GM21528 (cell line): ENCODE data around the gene GALNT16.
"Not testable (repeated sequence)": the region's sequence is repeated elsewhere in the genome, so short reads cannot be mapped to it uniquely, and the experiment has no call there.

Experiments
- ATAC-seq: cut with Tn5 transposase; IDR thresholded peaks from one replicate; pipeline ENCODE4 v1.9.1; 2021; ENCODE audit warnings: mild to moderate bottlenecking, moderate library complexity; ENCODE audit not compliant: unreplicated experiment, low FRiP score

Gene GALNT16

GRCh38 chr14:69259527-69260189 is at the start of gene GALNT16:
TSS of gene GALNT16 (plus strand) at chr14:69260158. CDS start at chr14:69260291, 133 bp downstream.
- no peak for ATAC-seq

- no peak for ATAC-seq
These were observed 45.6 kb upstream of the GALNT16 start for GRCh38 chr14:69214393-69214792.

GRCh38 chr14:69217663-69218062 is 42.3 kb upstream of the GALNT16 start:
- ATAC-seq: not testable (repeated sequence)

- ATAC-seq: no peak
These were observed 35.0 kb upstream of the GALNT16 start for GRCh38 chr14:69224946-69225345.

GRCh38 chr14:69226178-69226577 is 33.8 kb upstream of the GALNT16 start:
- no peak for ATAC-seq

GRCh38 chr14:69226736-69227135 is 33.2 kb upstream of the GALNT16 start:
- no peak for ATAC-seq

GRCh38 chr14:69231486-69231885 is 28.5 kb upstream of the GALNT16 start:
- ATAC-seq: no peak

GRCh38 chr14:69232388-69232787 is 27.6 kb upstream of the GALNT16 start:
- ATAC-seq: no peak

GRCh38 chr14:69234106-69234505 is 25.9 kb upstream of the GALNT16 start:
- ATAC-seq: no peak

GRCh38 chr14:69235708-69236107 is 24.2 kb upstream of the GALNT16 start:
- no peak for ATAC-seq

- no peak for ATAC-seq
These were observed 22.8 kb upstream of the GALNT16 start for GRCh38 chr14:69237142-69237541.

- ATAC-seq: no peak
These were observed 22.4 kb upstream of the GALNT16 start for GRCh38 chr14:69237584-69237983.

GRCh38 chr14:69238883-69239282 is 21.1 kb upstream of the GALNT16 start:
- no peak for ATAC-seq

GRCh38 chr14:69240527-69241173 is 19.3 kb upstream of the GALNT16 start:
- no peak for ATAC-seq

- ATAC-seq: no peak
These were observed 18.4 kb upstream of the GALNT16 start for GRCh38 chr14:69241577-69241976.

- no peak for ATAC-seq
These were observed 17.4 kb upstream of the GALNT16 start for GRCh38 chr14:69242311-69243224.

GRCh38 chr14:69244946-69245345 is 15.0 kb upstream of the GALNT16 start:
- ATAC-seq: no peak

GRCh38 chr14:69246331-69246730 is 13.6 kb upstream of the GALNT16 start:
- no peak for ATAC-seq

GRCh38 chr14:69247676-69248440 is 12.1 kb upstream of the GALNT16 start:
- ATAC-seq: no peak

- no peak for ATAC-seq
These were observed 10.4 kb upstream of the GALNT16 start for GRCh38 chr14:69249603-69250002.
